Tibial nerve (tissue), 4 donors: ENCODE data around the gene ZNF8. TPM values are rescaled to one million over a fixed set of nuclear protein-coding genes. Genes with fewer than 3 reads are reported as not detected.

Experiments used
- DNase-seq, 2 donors: peaks; one replicate each; pipeline ENCODE4 v3.0.0-alpha.2; 2019; ENCODE audit warnings: low spot score in 2 of 2
- H3K27ac ChIP-seq, 4 donors: fragments of 200-600 bp; sonication (generic) in 3 of 4; one replicate each; pipeline ENCODE4 v1.5.1; 2017 to 2019; ENCODE audit warnings: mild to moderate bottlenecking in 1 of 4
- H3K27me3 ChIP-seq, 2 donors: fragments of 200-600 bp; sonication (generic) in 1 of 2; one replicate each; pipeline versions ENCODE4 v1.5.1 to v1.6.0; 2017 to 2019
- H3K36me3 ChIP-seq, 3 donors: fragments of 200-600 bp; sonication (generic); one replicate each; pipeline ENCODE4 v1.5.1; 2018 to 2019
- H3K4me1 ChIP-seq, 4 donors: fragments of 200-600 bp; sonication (generic) in 3 of 4; one replicate each; pipeline ENCODE4 v1.5.1; 2017 to 2019
- H3K4me3 ChIP-seq, 4 donors: fragments of 200-600 bp; sonication (generic) in 3 of 4; one replicate each; pipeline ENCODE4 v1.5.1; 2017 to 2019; ENCODE audit warnings: mild to moderate bottlenecking in 1 of 4, moderate library complexity in 1 of 4
- H3K9me3 ChIP-seq, 4 donors: fragments of 200-600 bp; sonication (generic) in 3 of 4; one replicate each; pipeline ENCODE4 v1.5.1; 2017 to 2019
- CTCF ChIP-seq, 5 experiments: fragments of 200-600 bp in 3 of 5; fragments of 450-650 bp in 2 of 5; sonication (generic) in 3 of 5; IDR thresholded peaks; one replicate each; pipeline ENCODE4 v1.5.1; 2016 to 2019; ENCODE audit warnings: antibody characterized with exemption in 5 of 5, mild to moderate bottlenecking in 3 of 5, moderate library complexity in 2 of 5
- EP300 ChIP-seq, 2 donors: sonication (generic); formaldehyde crosslinking; IDR thresholded peaks; one replicate each; pipeline ENCODE4 v1.6.1; 2017; ENCODE audit warnings: antibody characterized with exemption in 2 of 2, mild to moderate bottlenecking in 1 of 2
- POLR2A ChIP-seq, 2 donors: fragments of 450-650 bp; IDR thresholded peaks; one replicate each; pipeline ENCODE4 v1.6.1; 2017; ENCODE audit warnings: antibody characterized with exemption in 2 of 2, mild to moderate bottlenecking in 2 of 2, moderate library complexity in 2 of 2
- WGBS, 2 donors: methylation state at CpG; one replicate each; pipeline ENCODE4 v1.1.5; 2018; 5-methylcytosine and 5-hydroxymethylcytosine counted together
- total RNA-seq, 4 donors: library from RNA; depleted of rRNA; stranded (reverse); fragments of >200 nt; gene quantifications; one replicate each; pipeline ENCODE4 v1.1.0, GENCODE V29; 2016

The ZNF8 gene
- total RNA-seq, 4 donors from 2014 or later = 8.0 to 11.2 (median 8.6) TPM

GRCh38 chr19:58294743-58295374 lies 16.1 kb downstream of the ZNF8 start:
- peaks cover 12 to 100% (median 47%) of the 10 kb centered on the region in 3 donors for H3K36me3 ChIP-seq
- H3K9me3 ChIP-seq = peaks cover 0 to 91% (median 40%) of the 10 kb centered on the region in 4 donors
- H3K4me3 ChIP-seq = no peak overlapping the region
- DNase-seq = no peak
- TF ChIP-seq EP300 (IDR thresholded peaks at IDR 0.05) (no peak), POLR2A (IDR thresholded peaks at IDR 0.05) (no peak), CTCF (IDR thresholded peaks at IDR 0.05) (no peak)
- no peaks in the 10 kb centered on the region for H3K27me3 ChIP-seq
- no peaks in the 10 kb centered on the region for H3K4me1 ChIP-seq
- no peak overlapping the region for H3K27ac ChIP-seq
- WGBS, 2 donors = 96 to 97% methylated on average over 20 to 22 of the region's 22 CpGs

- no peak for TF ChIP-seq CTCF (IDR thresholded peaks at IDR 0.05)
- no peak for TF ChIP-seq POLR2A (IDR thresholded peaks at IDR 0.05)
- no peak for TF ChIP-seq EP300 (IDR thresholded peaks at IDR 0.05)
- H3K9me3 ChIP-seq = peaks cover 0 to 93% (median 38%) of the 10 kb centered on the region in 4 donors
- no peaks in the 10 kb centered on the region for H3K4me1 ChIP-seq
- H3K27me3 ChIP-seq = no peaks in the 10 kb centered on the region
- 87 to 89% methylated on average over 7 of the region's 7 CpGs for WGBS, 2 donors
- H3K36me3 ChIP-seq = peaks cover 11 to 100% (median 47%) of the 10 kb centered on the region in 3 donors
- H3K4me3 ChIP-seq = no peak overlapping the region
- H3K27ac ChIP-seq = no peak overlapping the region
- no peak for DNase-seq
Observed at GRCh38 chr19:58296104-58296503, 17.3 kb downstream of the ZNF8 start.

- Histone ChIP-seq H3K4me3 (no peak overlapping the region), H3K36me3 (peaks cover 0 to 67% (median 13%) of the 10 kb centered on the region in 3 donors), H3K9me3 (peaks cover 0 to 54% (median 12%) of the 10 kb centered on the region in 4 donors), H3K27me3 (no peaks in the 10 kb centered on the region), H3K4me1 (peaks cover 0 to 8% (median 2%) of the 10 kb centered on the region in 4 donors), H3K27ac (no peak overlapping the region)
- WGBS, 2 donors = 85 to 87% methylated on average over 7 of the region's 7 CpGs
- no peak for TF ChIP-seq POLR2A (IDR thresholded peaks at IDR 0.05)
- TF ChIP-seq EP300 (IDR thresholded peaks at IDR 0.05) = no peak
- no peak for TF ChIP-seq CTCF (IDR thresholded peaks at IDR 0.05)
- no peak for DNase-seq
Observed at GRCh38 chr19:58300620-58301019, 21.9 kb downstream of the ZNF8 start.

- Histone ChIP-seq H3K36me3 (peaks cover 0 to 62% (median 14%) of the 10 kb centered on the region in 3 donors), H3K4me3 (peak overlapping the region in 1 of 4 donors; percentile 95), H3K27ac (peak overlapping the region in 2 of 4 donors; percentile 89 to 92), H3K4me1 (peaks cover 0 to 29% (median 14%) of the 10 kb centered on the region in 4 donors), H3K27me3 (no peaks in the 10 kb centered on the region), H3K9me3 (peaks cover 0 to 24% (median under 1%) of the 10 kb centered on the region in 4 donors)
- DNase-seq = no peak
- TF ChIP-seq CTCF (IDR thresholded peaks at IDR 0.05) (no peak), EP300 (IDR thresholded peaks at IDR 0.05) (no peak), POLR2A (IDR thresholded peaks at IDR 0.05) (no peak)
- 80 to 86% methylated on average over 7 of the region's 7 CpGs for WGBS, 2 donors
Observed at GRCh38 chr19:58304255-58304654, 25.5 kb downstream of the ZNF8 start.

GRCh38 chr19:58304748-58305064 lies 26.0 kb downstream of the ZNF8 start:
- Histone ChIP-seq H3K27me3 (no peaks in the 10 kb centered on the region), H3K4me1 (peaks cover 0 to 29% (median 14%) of the 10 kb centered on the region in 4 donors), H3K36me3 (peaks cover 0 to 62% (median 14%) of the 10 kb centered on the region in 3 donors), H3K4me3 (peak overlapping the region; percentile 75 to 95 (median 80)), H3K27ac (peak overlapping the region; percentile 19 to 92 (median 79)), H3K9me3 (peaks cover 0 to 19% (median 0%) of the 10 kb centered on the region in 4 donors)
- no peak for DNase-seq
- TF ChIP-seq POLR2A (IDR thresholded peaks at IDR 0.05) (no peak), EP300 (IDR thresholded peaks at IDR 0.05) (no peak), CTCF (IDR thresholded peaks at IDR 0.05) (no peak)
- WGBS, 2 donors = 13% methylated on average over 7 of the region's 7 CpGs
